MM.1S (cell line): ENCODE data around the gene ORAI2.

Experiments used
- DNase-seq: peaks from one replicate; pipeline ENCODE4 v3.0.0-alpha.2; 2015
- H2AFZ ChIP-seq: fragments of 300-600 bp; sonication (generic); 2 replicates; pipeline ENCODE4 v1.6.0; 2016; ENCODE audit warnings: antibody characterized with exemption, low read length
- H3F3A ChIP-seq: fragments of 300-600 bp; sonication (generic); 2 replicates; pipeline ENCODE4 v1.6.1; 2016; ENCODE audit warnings: mild to moderate bottlenecking, antibody characterized with exemption, low read length, moderate library complexity, mixed read lengths; ENCODE audit not compliant: insufficient read depth
- H3K27ac ChIP-seq: fragments of 300-600 bp; sonication (generic); 2 replicates; pipeline ENCODE4 v1.5.1; 2016; ENCODE audit warnings: mild to moderate bottlenecking, low read length
- H3K27me3 ChIP-seq: fragments of 300-600 bp; sonication (generic); replicated peaks from 2 replicates; pipeline ENCODE4 v1.6.0; 2016; ENCODE audit warnings: low read length; ENCODE audit not compliant: insufficient read depth
- H3K36me3 ChIP-seq: fragments of 300-600 bp; sonication (generic); replicated peaks from 2 replicates; pipeline ENCODE4 v1.6.1; 2016; ENCODE audit warnings: mild to moderate bottlenecking, low read length, mixed read lengths; ENCODE audit not compliant: insufficient read depth
- H3K4me1 ChIP-seq: fragments of 300-600 bp; sonication (generic); 2 replicates; pipeline ENCODE4 v1.6.1; 2016; ENCODE audit warnings: low read length, mixed read lengths
- H3K4me2 ChIP-seq: fragments of 300-600 bp; sonication (generic); 2 replicates; pipeline ENCODE4 v1.6.0; 2016; ENCODE audit warnings: low read depth, low read length
- H3K4me3 ChIP-seq: fragments of 300-600 bp; sonication (generic); 2 replicates; pipeline ENCODE4 v1.5.1; 2016; ENCODE audit warnings: low read length, mixed read lengths
- H3K79me2 ChIP-seq: fragments of 300-600 bp; sonication (generic); 2 replicates; pipeline ENCODE4 v1.6.1; 2016; ENCODE audit warnings: mixed run types, low read length, mixed read lengths
- H3K9ac ChIP-seq: fragments of 300-600 bp; sonication (generic); 2 replicates; pipeline ENCODE4 v1.6.1; 2016; ENCODE audit warnings: low read length, mixed read lengths
- H3K9me2 ChIP-seq: fragments of 300-600 bp; sonication (generic); replicated peaks from 2 replicates; pipeline ENCODE4 v1.6.1; 2016; ENCODE audit warnings: mild to moderate bottlenecking, low read length, mixed read lengths; ENCODE audit not compliant: insufficient read depth
- H3K9me3 ChIP-seq: fragments of 300-600 bp; sonication (generic); replicated peaks from 2 replicates; pipeline ENCODE4 v1.6.1; 2016; ENCODE audit warnings: mild to moderate bottlenecking, low read length, mixed read lengths; ENCODE audit not compliant: insufficient read depth
- H4K20me1 ChIP-seq: fragments of 300-600 bp; sonication (generic); 2 replicates; pipeline ENCODE4 v1.6.1; 2016; ENCODE audit warnings: mild to moderate bottlenecking, low read length, moderate library complexity, mixed read lengths; ENCODE audit not compliant: insufficient read depth
- EZH2 ChIP-seq: fragments of 300-600 bp; sonication (generic); optimal IDR thresholded peaks from 2 replicates; pipeline ENCODE3; 2017; ENCODE audit warnings: low read depth, mild to moderate bottlenecking, antibody characterized with exemption, low read length, mixed read lengths
- EZH2phosphoT487 ChIP-seq: fragments of 300-600 bp; sonication (generic); IDR thresholded peaks from 2 replicates; pipeline ENCODE4 v1.6.1; 2018; ENCODE audit warnings: antibody characterized with exemption, low read length
- TF ChIP-seq, protein P1 (sequence below): fragments of 300-600 bp; sonication (generic); IDR thresholded peaks from 2 replicates; pipeline ENCODE4 v1.5.1; 2016; ENCODE audit warnings: antibody characterized with exemption, low read length, mixed read lengths

Gene ORAI2

DNA sequence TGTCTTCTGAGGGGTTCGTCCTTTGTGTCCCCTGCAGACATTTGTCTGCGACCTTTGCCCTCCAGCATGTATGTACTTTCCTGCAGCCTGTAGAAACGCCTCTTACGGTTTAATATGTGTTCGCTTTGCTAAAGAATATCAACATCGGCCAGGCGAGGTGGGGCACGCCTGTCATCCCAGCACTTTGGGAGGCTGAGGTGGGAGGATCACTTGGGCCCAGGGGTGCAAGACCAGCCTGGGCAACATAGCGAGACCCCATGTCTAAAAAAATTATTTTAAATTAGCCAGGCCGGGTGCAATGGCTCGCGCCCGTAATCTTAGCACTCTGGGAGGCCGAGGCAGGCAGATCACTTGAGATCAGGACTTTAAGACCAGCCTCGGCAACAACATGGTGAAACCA lies 15.8 kb downstream of the ORAI2 start:
- DNase-seq, result no peak
- Histone ChIP-seq H3K9me2 (no peaks in the 10 kb centered on the region), H4K20me1 (no peaks in the 10 kb centered on the region), H3K27me3 (no peaks in the 10 kb centered on the region), H3K36me3 (no peaks in the 10 kb centered on the region; the same call in 1 of the 2 replicates), H3K27ac (no peak overlapping the region), H3K4me2 (no peak overlapping the region), H3K79me2 (peaks cover 41% of the 10 kb centered on the region), H3K4me3 (no peak overlapping the region), H3K9ac (no peak overlapping the region), H3F3A (peaks cover 36% of the 10 kb centered on the region), H2AFZ (no peak overlapping the region), H3K4me1 (peaks cover 35% of the 10 kb centered on the region), H3K9me3 (no peaks in the 10 kb centered on the region)
- no peak for TF ChIP-seq EZH2
- TF ChIP-seq, protein P1, sequence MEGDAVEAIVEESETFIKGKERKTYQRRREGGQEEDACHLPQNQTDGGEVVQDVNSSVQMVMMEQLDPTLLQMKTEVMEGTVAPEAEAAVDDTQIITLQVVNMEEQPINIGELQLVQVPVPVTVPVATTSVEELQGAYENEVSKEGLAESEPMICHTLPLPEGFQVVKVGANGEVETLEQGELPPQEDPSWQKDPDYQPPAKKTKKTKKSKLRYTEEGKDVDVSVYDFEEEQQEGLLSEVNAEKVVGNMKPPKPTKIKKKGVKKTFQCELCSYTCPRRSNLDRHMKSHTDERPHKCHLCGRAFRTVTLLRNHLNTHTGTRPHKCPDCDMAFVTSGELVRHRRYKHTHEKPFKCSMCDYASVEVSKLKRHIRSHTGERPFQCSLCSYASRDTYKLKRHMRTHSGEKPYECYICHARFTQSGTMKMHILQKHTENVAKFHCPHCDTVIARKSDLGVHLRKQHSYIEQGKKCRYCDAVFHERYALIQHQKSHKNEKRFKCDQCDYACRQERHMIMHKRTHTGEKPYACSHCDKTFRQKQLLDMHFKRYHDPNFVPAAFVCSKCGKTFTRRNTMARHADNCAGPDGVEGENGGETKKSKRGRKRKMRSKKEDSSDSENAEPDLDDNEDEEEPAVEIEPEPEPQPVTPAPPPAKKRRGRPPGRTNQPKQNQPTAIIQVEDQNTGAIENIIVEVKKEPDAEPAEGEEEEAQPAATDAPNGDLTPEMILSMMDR, result no peak
- no peak for TF ChIP-seq EZH2phosphoT487

DNA sequence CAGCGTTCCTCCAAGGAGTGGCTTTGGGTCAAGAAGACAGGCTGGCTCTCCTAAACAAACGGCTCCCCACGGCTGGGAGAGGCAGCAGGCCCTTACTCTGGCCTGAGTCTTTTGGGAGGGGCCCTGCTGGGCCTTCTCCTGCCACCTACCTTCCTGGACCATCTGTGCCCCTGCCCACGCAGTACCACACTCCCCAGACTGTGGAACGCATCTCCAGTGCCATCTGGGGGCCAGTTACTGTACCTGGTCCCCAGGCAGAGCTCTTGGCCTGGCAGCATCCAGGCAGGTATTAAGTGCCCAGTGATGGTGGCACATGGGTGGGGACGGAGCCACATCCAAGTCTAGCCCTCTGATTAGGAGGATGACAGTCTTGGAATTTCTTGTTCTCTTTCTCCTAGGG lies 16.9 kb downstream of the ORAI2 start:
- Histone ChIP-seq H3F3A (peaks cover 25% of the 10 kb centered on the region), H3K4me2 (no peak overlapping the region), H3K9me2 (no peaks in the 10 kb centered on the region), H4K20me1 (no peaks in the 10 kb centered on the region), H3K36me3 (no peaks in the 10 kb centered on the region; the same call in 1 of the 2 replicates), H3K27me3 (no peaks in the 10 kb centered on the region), H3K27ac (peak overlapping the region; percentile 85), H3K79me2 (peaks cover 41% of the 10 kb centered on the region), H3K9ac (0 out of 2 replicates have a peak overlapping the region, but pooled peaks have one; percentile 2), H2AFZ (no peak overlapping the region), H3K4me3 (no peak overlapping the region), H3K4me1 (peaks cover 30% of the 10 kb centered on the region), H3K9me3 (no peaks in the 10 kb centered on the region)
- TF ChIP-seq, protein P1, result peak; percentile 62
- no peak for TF ChIP-seq EZH2
- no peak for TF ChIP-seq EZH2phosphoT487
- DNase-seq, result peak; percentile 68

DNA sequence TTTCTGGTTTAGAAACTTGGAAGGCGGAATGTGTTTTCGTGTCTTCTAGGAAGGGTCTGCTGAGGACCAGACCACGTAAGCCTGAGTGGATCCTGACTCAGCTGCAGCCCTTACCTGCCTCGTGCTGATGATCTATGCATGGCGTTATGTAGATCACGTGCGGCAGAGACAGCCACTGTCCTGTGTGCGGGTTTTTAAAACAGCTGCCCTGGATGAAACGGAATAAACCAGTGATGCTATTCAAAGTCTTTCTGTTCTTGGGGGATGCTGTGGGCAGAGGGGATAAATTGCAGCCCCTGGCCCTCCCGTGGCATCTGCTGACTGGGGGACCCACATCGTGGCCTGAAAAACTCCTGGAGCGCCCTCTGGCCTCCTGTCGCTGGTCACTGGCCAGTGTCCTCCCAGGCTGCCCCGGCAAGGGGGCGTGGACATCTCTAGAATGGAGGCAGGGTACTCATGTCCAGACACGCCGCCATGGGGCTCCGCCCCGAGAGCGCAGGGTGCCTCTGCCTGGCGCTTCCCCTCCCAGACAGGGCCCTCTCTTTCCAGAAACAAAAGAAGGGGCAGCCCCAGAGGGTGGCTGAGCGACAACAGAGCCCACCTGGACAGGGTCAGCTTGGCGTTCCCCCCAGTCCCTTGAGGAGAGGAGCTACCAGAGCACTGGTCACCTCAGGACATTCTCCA lies 18.1 kb downstream of the ORAI2 start:
- H2AFZ ChIP-seq, result no peak overlapping the region
- peak overlapping the region; percentile 85 for H3K27ac ChIP-seq
- no peaks in the 10 kb centered on the region for H4K20me1 ChIP-seq
- no peaks in the 10 kb centered on the region for H3K9me3 ChIP-seq
- no peaks in the 10 kb centered on the region; the same call in 1 of the 2 replicates for H3K36me3 ChIP-seq
- peak; percentile 67 for DNase-seq
- H3K27me3 ChIP-seq, result no peaks in the 10 kb centered on the region
- H3K4me2 ChIP-seq, result peak overlapping the region; percentile 22; the same call in 1 of the 2 replicates
- peak overlapping the region; percentile 56 for H3K9ac ChIP-seq
- peaks cover 17% of the 10 kb centered on the region for H3K4me1 ChIP-seq
- peaks cover 19% of the 10 kb centered on the region for H3F3A ChIP-seq
- H3K9me2 ChIP-seq, result no peaks in the 10 kb centered on the region
- peaks cover 29% of the 10 kb centered on the region for H3K79me2 ChIP-seq
- no peak overlapping the region for H3K4me3 ChIP-seq
- TF ChIP-seq EZH2phosphoT487, result no peak
- TF ChIP-seq EZH2, result no peak
- TF ChIP-seq, protein P1, result no peak
